AG08396 (cell line): ENCODE data around the gene CEP63.
A peak's percentile ranks its signal among the peaks of the same experiment; 100 is the strongest.

ENCODE experiments used
- DNase-seq: peaks from one replicate; pipeline ENCODE4 v3.0.0; 2012; ENCODE audit warnings: low spot score, mixed read lengths

CEP63 gene

GRCh38 chr3:134485718-134486576 lies at the start of gene CEP63, which contains the start of gene ANAPC13:
Gene CEP63 (plus strand): TSS chr3:134486057. CDS start chr3:134495321, 9,264 bp downstream.
Gene ANAPC13 (minus strand): TSS chr3:134485985. CDS start chr3:134482904, 3,081 bp downstream.
- peak; percentile 94 for DNase-seq

DNA sequence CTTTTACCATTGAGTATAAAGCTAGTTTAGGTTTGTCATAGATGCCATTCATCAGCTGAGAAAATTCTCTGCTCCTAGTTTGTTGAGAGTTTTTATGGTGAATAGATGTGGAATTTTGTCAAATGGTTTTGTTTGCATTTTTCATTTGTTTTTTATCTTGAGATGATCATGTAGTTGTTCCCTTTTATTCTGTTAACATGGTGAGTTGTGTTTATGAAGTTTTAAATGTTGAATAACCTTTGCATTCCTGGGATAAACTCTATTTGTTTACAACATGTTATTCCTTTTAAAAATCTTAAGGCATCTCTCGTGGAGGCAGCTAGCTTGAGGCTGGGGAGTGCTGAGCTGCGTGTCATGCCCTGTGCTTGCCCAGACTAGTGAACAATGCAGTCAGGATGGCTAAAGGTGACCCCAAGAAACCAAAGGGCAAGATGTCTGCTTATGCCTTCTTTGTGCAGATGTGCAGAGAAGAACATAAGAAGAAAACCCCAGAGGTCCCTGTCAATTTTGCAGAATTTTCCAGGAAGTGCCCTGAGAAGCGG lies 48.6 kb upstream of the CEP63 start:
- DNase-seq = no peak

GRCh38 chr3:134441321-134441720 lies 44.5 kb upstream of the CEP63 start:
- DNase-seq = no peak

DNA sequence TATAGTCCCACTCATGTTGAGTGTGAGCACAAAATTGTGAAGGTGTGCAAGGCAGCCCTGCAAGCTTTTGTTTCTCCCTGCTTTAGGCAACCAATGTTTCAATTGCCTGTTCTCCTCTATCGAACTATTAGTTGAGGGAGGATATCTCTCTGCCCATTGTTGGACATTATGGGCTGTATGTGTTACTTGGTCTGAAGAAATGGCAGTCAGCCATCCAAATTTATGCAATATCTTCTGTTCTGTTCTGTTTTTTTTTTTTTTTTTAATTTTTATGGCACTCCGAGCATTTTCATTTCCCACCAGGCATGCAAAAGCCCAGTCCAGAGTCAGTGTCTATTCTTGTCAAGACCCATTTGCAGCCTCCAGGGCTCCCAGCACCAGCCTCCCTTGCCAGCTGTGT lies 44.0 kb upstream of the CEP63 start:
- no peak for DNase-seq

- no peak for DNase-seq
These were observed 40.8 kb upstream of the CEP63 start for GRCh38 chr3:134445095-134445494.

DNA sequence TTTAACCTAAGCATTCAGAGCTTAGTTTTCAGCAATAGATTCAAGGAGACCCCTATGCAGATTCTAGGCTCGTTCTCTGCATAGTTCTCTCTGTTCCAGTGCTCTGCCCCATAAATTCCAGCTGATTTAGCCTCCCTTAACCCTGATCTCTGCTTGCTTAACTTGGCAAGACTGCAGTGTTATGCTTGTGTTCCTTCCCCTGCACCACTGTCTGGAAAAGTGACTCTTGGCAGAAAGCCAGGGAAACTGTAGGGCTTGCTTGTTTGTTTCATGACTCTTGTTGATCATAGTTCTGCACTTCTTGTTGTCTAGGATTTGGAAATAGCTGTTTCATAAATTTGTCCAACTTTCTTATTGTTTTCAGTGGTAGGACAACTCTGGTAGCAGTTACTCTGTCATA lies 40.2 kb upstream of the CEP63 start:
- no peak for DNase-seq

DNA sequence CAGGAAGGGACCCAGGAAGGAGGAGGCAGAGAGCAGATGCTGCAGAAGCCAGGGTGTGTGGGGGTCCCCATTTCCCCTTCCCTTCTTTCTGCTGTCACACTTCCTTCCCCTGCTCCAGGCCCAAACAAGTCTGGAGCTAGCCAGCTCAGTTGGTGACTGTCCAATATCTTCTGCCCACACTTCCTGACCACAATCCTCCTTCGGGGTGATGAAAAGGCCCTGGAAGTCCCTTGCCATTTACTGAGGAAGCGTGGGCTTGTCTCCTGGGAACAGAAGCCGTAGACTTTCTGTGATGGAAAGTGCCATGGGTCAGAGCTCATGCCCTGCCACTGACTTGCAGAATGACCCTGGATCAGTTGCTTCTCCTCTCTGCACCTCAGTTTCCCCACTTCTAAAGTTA lies 39.1 kb upstream of the CEP63 start:
- no peak for DNase-seq

DNA sequence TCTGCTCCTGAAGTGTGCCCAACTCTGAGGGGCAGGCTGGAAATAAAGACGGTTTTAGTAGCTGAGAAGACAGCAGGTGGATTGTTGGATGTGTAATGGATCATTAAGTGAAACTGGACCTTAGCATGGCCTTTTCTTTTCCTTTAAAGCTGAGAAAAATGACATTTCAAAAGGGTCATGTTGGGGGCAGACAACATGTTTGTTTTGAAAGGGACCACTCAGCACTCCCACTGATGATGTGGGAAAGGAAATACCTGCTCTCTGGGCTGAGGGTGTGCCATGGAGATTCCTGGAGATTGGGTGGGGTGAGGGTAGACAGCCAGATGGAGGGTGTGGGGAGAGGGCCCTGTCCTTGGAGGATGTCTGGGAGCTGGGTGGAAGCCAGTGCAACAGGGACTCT lies 38.5 kb upstream of the CEP63 start:
- no peak for DNase-seq

DNA sequence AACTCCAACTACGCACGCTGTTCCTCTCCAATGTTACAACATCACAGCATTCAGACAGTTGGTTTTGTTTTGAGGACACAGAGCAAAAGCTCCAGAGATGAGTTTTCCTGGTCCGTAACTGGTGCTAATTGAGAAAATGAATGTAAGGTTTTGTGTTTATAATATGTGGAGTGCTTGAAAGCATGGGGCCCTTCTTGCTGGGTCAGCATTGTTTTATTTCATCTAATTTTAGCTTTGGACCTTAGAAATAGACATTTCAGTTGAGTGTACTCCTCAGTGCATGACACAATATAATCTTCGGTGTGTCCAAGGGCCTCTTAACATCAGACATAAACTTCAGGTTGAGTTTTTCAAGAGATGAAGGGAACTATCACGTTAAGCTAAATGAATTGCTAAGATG lies 37.2 kb upstream of the CEP63 start:
- no peak for DNase-seq

DNA sequence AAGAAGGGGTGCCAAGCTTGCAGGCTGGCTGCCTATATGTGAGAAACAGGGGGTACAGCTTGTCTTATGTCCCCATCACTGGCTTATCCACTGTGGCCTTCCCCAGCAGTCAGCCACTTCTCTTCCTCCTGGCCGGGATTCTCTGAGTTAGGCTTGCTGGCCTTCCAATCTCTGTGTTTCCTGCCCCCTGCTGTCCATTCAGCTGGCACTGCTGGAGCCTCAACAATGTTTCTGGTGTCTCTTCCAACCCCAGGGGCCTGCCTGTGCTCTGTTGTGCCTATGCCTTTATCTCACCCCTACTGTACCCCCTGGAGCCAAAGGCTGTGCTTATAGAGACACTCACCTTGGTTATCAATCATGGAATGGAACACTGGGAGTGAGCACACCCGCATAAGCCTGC lies 36.6 kb upstream of the CEP63 start:
- DNase-seq = peak; percentile 31

- DNase-seq = no peak
These were observed 35.9 kb upstream of the CEP63 start for GRCh38 chr3:134449951-134450350.

DNA sequence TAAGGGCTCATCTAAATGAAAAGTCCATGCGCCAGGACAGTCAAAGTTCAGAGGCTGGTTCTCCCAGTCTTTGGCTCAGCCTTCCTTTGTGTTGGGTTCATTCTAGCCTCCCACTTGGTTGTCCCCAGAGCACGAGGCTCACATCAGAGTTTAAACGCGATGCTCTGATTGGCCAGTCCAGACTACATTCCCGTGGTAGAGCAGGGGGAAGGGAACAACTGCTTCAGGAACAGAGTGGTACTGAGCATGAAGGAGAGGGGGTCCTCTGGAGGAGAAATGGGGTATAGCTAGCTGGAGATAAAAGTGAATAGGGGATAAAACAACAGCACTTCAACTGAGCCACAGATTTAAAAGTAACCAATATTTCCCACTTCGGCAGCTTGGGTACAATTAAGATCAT lies 32.2 kb upstream of the CEP63 start:
- DNase-seq = no peak

DNA sequence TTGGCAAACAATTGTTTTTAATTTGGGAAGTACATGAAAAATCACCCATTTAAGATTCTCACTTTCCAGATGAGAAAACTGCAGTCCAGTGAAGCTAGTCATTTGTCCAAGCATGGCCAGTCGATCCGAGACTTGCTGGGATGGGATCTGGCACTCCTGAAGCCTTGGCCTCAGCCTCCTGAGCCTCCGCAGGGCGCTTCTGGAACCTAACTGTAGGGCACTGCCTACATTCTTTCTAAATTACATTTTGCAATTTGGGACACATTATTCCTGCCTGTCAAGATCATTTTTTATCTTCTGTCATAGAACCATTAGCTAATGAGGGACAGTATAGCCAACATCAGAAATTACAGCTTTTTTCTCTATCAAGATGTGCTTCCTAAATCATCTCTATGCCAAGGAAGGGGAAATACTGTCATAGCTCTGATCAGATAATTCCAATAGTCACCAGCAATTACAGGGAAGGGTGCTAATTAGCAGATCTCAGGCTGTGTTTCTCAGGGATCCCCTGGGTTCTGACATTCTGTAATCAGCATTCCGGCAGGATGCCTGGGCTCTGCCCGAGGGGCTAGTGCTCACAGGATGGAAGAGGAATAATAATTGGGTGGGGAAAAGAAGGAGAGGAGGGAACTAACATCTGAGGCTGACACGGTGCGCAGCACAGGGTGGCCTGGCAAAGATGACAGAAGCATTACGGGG lies 28.3 kb upstream of the CEP63 start:
- no peak for DNase-seq

DNA sequence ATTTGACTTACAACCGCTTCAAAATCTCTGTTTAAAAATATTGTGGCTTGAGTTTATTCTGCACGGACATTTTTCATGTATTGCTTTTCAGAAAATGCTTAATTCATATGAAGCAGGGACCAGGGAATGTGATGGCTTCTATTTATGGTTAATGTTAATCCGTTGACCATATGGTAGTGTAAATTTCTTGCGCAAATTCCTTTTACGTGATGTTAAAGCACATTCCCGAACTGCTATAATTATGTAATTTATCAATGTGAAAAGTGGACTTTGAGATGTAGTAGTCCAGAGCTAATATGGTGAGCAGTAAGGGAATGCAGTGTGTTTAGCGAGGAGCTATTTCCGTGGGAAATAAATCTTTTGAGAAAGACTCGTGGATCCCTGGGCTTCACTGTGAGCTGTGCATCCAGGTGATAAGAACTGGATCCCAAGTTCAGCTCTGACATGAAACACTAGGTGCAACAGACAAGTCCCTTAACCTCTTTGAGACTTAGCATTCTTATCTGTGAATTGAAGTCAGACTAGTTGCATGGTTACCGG lies 27.4 kb upstream of the CEP63 start:
- DNase-seq = no peak

DNA sequence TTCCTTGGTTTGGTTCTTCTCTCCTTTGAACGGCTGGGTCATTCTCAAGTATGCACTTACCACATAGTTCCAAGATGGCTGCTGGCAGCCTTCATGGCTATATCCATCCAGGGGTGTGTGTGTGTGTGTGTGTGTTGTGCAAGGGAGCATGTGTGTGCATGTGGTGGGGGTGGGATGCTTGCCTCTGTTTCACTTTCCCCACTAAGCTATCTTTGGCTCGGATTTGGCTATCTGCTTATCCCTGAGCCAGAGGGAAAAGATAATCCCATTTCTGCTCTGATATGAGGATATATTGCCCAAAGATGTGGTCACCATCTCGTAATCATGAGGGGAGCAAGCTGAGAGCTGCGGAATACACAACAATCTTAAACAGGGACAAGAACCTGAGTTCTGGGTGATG lies 26.3 kb upstream of the CEP63 start:
- DNase-seq = no peak

GRCh38 chr3:134460965-134461364 lies 24.9 kb upstream of the CEP63 start:
- DNase-seq = no peak

- no peak for DNase-seq
These were observed 23.4 kb upstream of the CEP63 start for GRCh38 chr3:134462331-134462941.

- DNase-seq = no peak
These were observed 22.2 kb upstream of the CEP63 start for GRCh38 chr3:134463676-134464063.

DNA sequence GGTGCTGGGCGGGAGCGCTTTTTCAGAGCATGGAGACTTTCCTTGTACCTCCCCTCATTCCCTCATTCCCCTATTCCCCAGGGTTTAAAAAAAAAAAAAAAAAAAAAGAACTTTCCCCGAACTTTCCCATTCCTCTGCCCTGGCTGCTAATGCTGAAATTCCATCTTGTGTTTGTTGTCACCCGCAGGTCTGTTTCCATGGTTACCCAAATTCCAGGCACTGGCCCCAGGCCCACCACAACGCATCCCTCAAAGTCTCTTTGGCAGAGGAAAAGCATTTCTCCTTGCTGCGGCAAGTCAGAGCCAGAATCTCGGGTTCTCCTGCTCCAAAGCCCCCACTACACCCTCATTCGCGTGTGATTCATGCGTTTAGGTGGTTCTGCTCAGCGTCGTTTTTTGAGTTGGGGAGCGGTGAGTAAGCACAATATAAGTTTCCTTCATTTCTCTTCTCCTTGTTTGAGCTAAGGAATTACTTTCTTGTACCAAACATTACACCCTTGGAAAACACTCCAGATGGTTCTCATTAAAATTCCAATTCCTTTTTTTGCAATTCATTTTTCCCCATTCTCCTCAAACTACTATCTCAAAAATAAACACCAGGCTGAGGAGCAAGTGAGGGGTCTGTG lies 21.7 kb upstream of the CEP63 start:
- peak; percentile 82 for DNase-seq

- no peak for DNase-seq
These were observed 21.0 kb upstream of the CEP63 start for GRCh38 chr3:134464689-134465365.

DNA sequence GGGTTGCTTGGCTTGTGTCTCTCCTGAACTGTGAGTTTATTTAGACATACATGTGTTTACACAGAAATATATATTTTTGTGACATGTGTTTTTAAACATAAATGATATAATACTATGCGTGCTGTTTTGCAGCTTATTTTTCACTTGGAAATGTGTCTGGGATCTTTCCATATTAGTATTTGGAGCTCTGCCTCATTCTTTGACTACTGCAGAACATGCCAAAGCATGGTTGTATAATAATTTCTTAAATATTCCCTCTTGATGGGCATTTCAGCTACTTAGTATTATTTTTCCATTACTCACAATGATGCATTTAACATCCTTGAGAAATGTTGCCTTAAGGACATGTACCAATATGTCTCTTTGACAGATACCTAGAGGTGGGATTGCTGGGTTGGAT lies 19.5 kb upstream of the CEP63 start:
- no peak for DNase-seq
